Spleen (tissue), 7 donors: ENCODE results near the gene CPLX1.

Experiments
- CTCF ChIP-seq, 11 experiments: fragments of 200-600 bp in 7 of 11; fragments of 450-650 bp in 4 of 11; sonication (generic) in 4 of 11; IDR thresholded peaks in 8 of 11; conservative IDR thresholded peaks in 3 of 11; 1 replicate in 7 of 11; 2 replicates in 4 of 11; pipeline versions ENCODE4 v1.4.0 to v1.8.0; 2016 to 2021; ENCODE audit warnings: antibody characterized with exemption in 11 of 11, inconsistent platforms in 4 of 11, mild to moderate bottlenecking in 1 of 11
- POLR2AphosphoS5 ChIP-seq, 3 donors: sonication (generic); formaldehyde crosslinking; IDR thresholded peaks; one replicate each; pipeline ENCODE4 v1.5.1; 2017; ENCODE audit warnings: antibody characterized with exemption in 3 of 3
- donor health status: DM: no; HTN: no; CAD: no; lungs with moderate emphysema.
- donor health status: DM: no; HTN: no; CAD: no.
- donor health status: DM: no; HTN: no; CAD: no.

GRCh38 chr4:763191-763810 lies 62.6 kb downstream of the CPLX1 start:
- TF ChIP-seq CTCF (IDR thresholded peaks at IDR 0.05 in 8 of 11, conservative IDR thresholded peaks at IDR 0.05 in 3 of 11): no peak
- TF ChIP-seq POLR2AphosphoS5 (IDR thresholded peaks at IDR 0.05): peak in 1 of 3 donors; percentile 25
